GM23338 (cell line): ENCODE data around the gene PRDM8. TPM values are rescaled to one million over a fixed set of nuclear protein-coding genes. Genes with fewer than 3 reads are reported as not detected.
A peak's percentile ranks its signal among the peaks of the same experiment; 100 is the strongest.

Experiments
- ATAC-seq: fragments of 200-7000 bp; cut with Tn5 transposase; 3 replicates; pipeline ENCODE4 v1.9.1; 2020
- DNase-seq: peaks from one replicate; pipeline ENCODE4 v3.0.0-alpha.2; 2015; ENCODE audit warnings: low spot score
- H2AFZ ChIP-seq: fragments of 200-600 bp; sonication (generic); 2 replicates; pipeline ENCODE4 v1.8.0; 2016; ENCODE audit warnings: antibody characterized with exemption, mild to moderate bottlenecking, moderate library complexity
- H3F3A ChIP-seq: fragments of 200-600 bp; sonication (generic); replicated peaks from 2 replicates; pipeline ENCODE4 v1.8.0; 2017; ENCODE audit warnings: antibody characterized with exemption, mixed run types, low read depth
- H3K27ac ChIP-seq: fragments of 200-600 bp; sonication (generic); 2 replicates; pipeline ENCODE4 v1.6.1; 2016; ENCODE audit warnings: low read depth
- H3K27me3 ChIP-seq: fragments of 200-600 bp; sonication (generic); 2 replicates; pipeline ENCODE4 v1.8.0; 2016; ENCODE audit warnings: mild to moderate bottlenecking, mixed run types, moderate library complexity; ENCODE audit not compliant: insufficient read depth
- H3K36me3 ChIP-seq: fragments of 200-600 bp; sonication (generic); 2 replicates; pipeline ENCODE4 v1.8.0; 2016; ENCODE audit warnings: mild to moderate bottlenecking; ENCODE audit not compliant: insufficient read depth
- H3K4me1 ChIP-seq: fragments of 200-600 bp; sonication (generic); 2 replicates; pipeline ENCODE4 v1.8.0; 2016; ENCODE audit warnings: mild to moderate bottlenecking, moderate library complexity; ENCODE audit not compliant: insufficient read depth
- H3K4me2 ChIP-seq: fragments of 200-600 bp; sonication (generic); 2 replicates; pipeline ENCODE4 v1.7.1; 2017; ENCODE audit warnings: mixed run types
- H3K4me3 ChIP-seq: fragments of 200-600 bp; sonication (generic); 2 replicates; pipeline ENCODE4 v1.6.1; 2016; ENCODE audit warnings: mixed run types
- H3K79me2 ChIP-seq: fragments of 200-600 bp; sonication (generic); replicated peaks from 2 replicates; pipeline ENCODE4 v1.8.0; 2017; ENCODE audit warnings: mild to moderate bottlenecking; ENCODE audit not compliant: insufficient read depth
- H3K9me2 ChIP-seq: fragments of 200-600 bp; sonication (generic); 2 replicates; pipeline ENCODE4 v1.8.0; 2017; ENCODE audit not compliant: insufficient read depth
- H4K20me1 ChIP-seq: fragments of 200-600 bp; sonication (generic); replicated peaks from 2 replicates; pipeline ENCODE4 v1.8.0; 2017; ENCODE audit warnings: mild to moderate bottlenecking; ENCODE audit not compliant: insufficient read depth
- H3K27ac Mint-ChIP-seq: 2 replicates; pipeline ENCODE4 v1.8.0; 2020; ENCODE audit warnings: inconsistent platforms, mild to moderate bottlenecking, moderate library complexity, mixed read lengths
- H3K27me3 Mint-ChIP-seq: 3 replicates; pipeline ENCODE4 v1.8.0; 2022; ENCODE audit warnings: low read depth, mild to moderate bottlenecking, moderate library complexity, mixed read lengths, inconsistent platforms; ENCODE audit not compliant: insufficient read depth, poor library complexity
- H3K36me3 Mint-ChIP-seq: 3 replicates; pipeline ENCODE4 v1.8.0; 2021; ENCODE audit warnings: low read depth, mild to moderate bottlenecking, inconsistent platforms, moderate library complexity, mixed read lengths
- H3K4me1 Mint-ChIP-seq: 3 replicates; pipeline ENCODE4 v1.8.0; 2020; ENCODE audit warnings: mild to moderate bottlenecking, inconsistent platforms, mixed read lengths
- H3K4me3 Mint-ChIP-seq: 3 replicates; pipeline ENCODE4 v1.8.0; 2021; ENCODE audit warnings: moderate library complexity, mild to moderate bottlenecking, inconsistent platforms, mixed read lengths
- H3K9me3 Mint-ChIP-seq: 3 replicates; pipeline ENCODE4 v1.8.0; 2020; ENCODE audit warnings: moderate library complexity, mild to moderate bottlenecking, inconsistent platforms, mixed read lengths
- CREB1 ChIP-seq: fragments of 250-450 bp; sonication (Bioruptor Pico); IDR thresholded peaks from 2 replicates; pipeline ENCODE4 v1.5.0; 2020; ENCODE audit warnings: low read depth, mild to moderate bottlenecking, moderate library complexity
- CTCF ChIP-seq, 2 experiments: fragments of 200-600 bp in 1 of 2; sonication (generic) in 1 of 2; conservative IDR thresholded peaks; 2 replicates each; pipeline versions ENCODE4 v1.5.1 to v1.6.1; 2016 to 2017; ENCODE audit warnings: antibody characterized with exemption in 2 of 2, low read depth in 2 of 2, mild to moderate bottlenecking in 2 of 2, moderate library complexity in 1 of 2
- EZH2 ChIP-seq: fragments of 200-600 bp; sonication (generic); IDR thresholded peaks from one replicate; pipeline ENCODE4 v1.8.0; 2017; ENCODE audit warnings: antibody characterized with exemption, mild to moderate bottlenecking, low read depth; ENCODE audit not compliant: unreplicated experiment
- EZH2phosphoT487 ChIP-seq: fragments of 200-600 bp; sonication (generic); IDR thresholded peaks from one replicate; pipeline ENCODE4 v1.8.1; 2018; ENCODE audit warnings: antibody characterized with exemption; ENCODE audit not compliant: unreplicated experiment
- JUNB ChIP-seq: IDR thresholded peaks from one replicate; pipeline ENCODE4 v1.6.1; 2016; ENCODE audit warnings: antibody characterized with exemption; ENCODE audit not compliant: unreplicated experiment
- REST ChIP-seq: IDR thresholded peaks from one replicate; pipeline ENCODE4 v1.6.1; 2018; ENCODE audit warnings: antibody characterized with exemption; ENCODE audit not compliant: unreplicated experiment
- STAT1 ChIP-seq: IDR thresholded peaks from one replicate; pipeline ENCODE4 v1.6.1; 2016; ENCODE audit warnings: antibody characterized with exemption; ENCODE audit not compliant: unreplicated experiment
- ZNF114 ChIP-seq: fragments of 250-450 bp; sonication (Bioruptor Pico); IDR thresholded peaks from 2 replicates; pipeline ENCODE4 v1.5.0; 2020; ENCODE audit warnings: mild to moderate bottlenecking, moderate library complexity
- ZNF462 ChIP-seq: fragments of 250-450 bp; sonication (Bioruptor Pico); IDR thresholded peaks from 2 replicates; pipeline ENCODE4 v1.5.0; 2020; ENCODE audit warnings: mild to moderate bottlenecking, moderate library complexity
- polyA plus RNA-seq: library from polyadenylated mRNA; unstranded; fragments of >200 nt; fragmentation: Nextera tagmentation; extraction: Ambion mirVana; gene quantifications from 2 replicates; pipeline ENCODE4 v1.2.1, GENCODE V29; 2016
- total RNA-seq: library from RNA; depleted of rRNA; stranded (reverse); fragments of >200 nt; shearing (Covaris generic); gene quantifications from 2 replicates; pipeline ENCODE4 v1.2.3, GENCODE V29; 2014

Gene PRDM8
- total and polyA plus RNA-seq, 2 experiments from 2014 or later, result 0.16 TPM; not detected in 1

GRCh38 chr4:80187677-80188076 lies 9.6 kb upstream of the PRDM8 start:
- H3K4me3 Mint-ChIP-seq, result no peak overlapping the region
- no peak overlapping the region for H3K27ac Mint-ChIP-seq
- no peaks in the 10 kb centered on the region for H3K36me3 Mint-ChIP-seq
- no peak overlapping the region for H3K27ac ChIP-seq
- peaks cover 97% of the 10 kb centered on the region for H3K27me3 Mint-ChIP-seq
- peaks cover 20% of the 10 kb centered on the region for H3F3A ChIP-seq
- no peak overlapping the region for H3K4me3 ChIP-seq
- peaks cover 97% of the 10 kb centered on the region for H3K27me3 ChIP-seq
- no peaks in the 10 kb centered on the region for H3K36me3 ChIP-seq
- peak; percentile 26 for TF ChIP-seq EZH2phosphoT487
- TF ChIP-seq STAT1, result no peak
- peak; percentile 72 for TF ChIP-seq EZH2
- TF ChIP-seq ZNF462 (CRISPR knock-in tag), result no peak
- TF ChIP-seq JUNB, result no peak
- peaks cover 48% of the 10 kb centered on the region for H4K20me1 ChIP-seq
- no peak overlapping the region for H3K4me2 ChIP-seq
- peaks cover 39% of the 10 kb centered on the region for H3K4me1 Mint-ChIP-seq
- H3K79me2 ChIP-seq, result no peaks in the 10 kb centered on the region
- H2AFZ ChIP-seq, result no peak overlapping the region
- H3K9me3 Mint-ChIP-seq, result no peaks in the 10 kb centered on the region; the same call in 1 of the 3 replicates
- no peaks in the 10 kb centered on the region for H3K9me2 ChIP-seq
- peaks cover 45% of the 10 kb centered on the region for H3K4me1 ChIP-seq
- ATAC-seq (no peak), DNase-seq (no peak)

GRCh38 chr4:80188457-80188800 lies 8.9 kb upstream of the PRDM8 start:
- no peak for ATAC-seq
- TF ChIP-seq JUNB (no peak), ZNF114 (CRISPR knock-in tag) (no peak), CTCF (conservative IDR thresholded peaks at IDR 0.05; ENCODE audit: low read depth in 2 of 2) (no peak), REST (no peak), CREB1 (CRISPR knock-in tag) (no peak), EZH2phosphoT487 (peak; percentile 89)

More at GRCh38 chr4:80188457-80188800, 8.9 kb upstream of the PRDM8 start:
- H3K27ac ChIP-seq, result no peak overlapping the region
- peak; percentile 5 for DNase-seq
- Mint-ChIP-seq H3K4me3 (no peak overlapping the region), H3K27me3 (peaks cover 97% of the 10 kb centered on the region), H3K36me3 (no peaks in the 10 kb centered on the region), H3K9me3 (no peaks in the 10 kb centered on the region; the same call in 1 of the 3 replicates), H3K27ac (no peak overlapping the region), H3K4me1 (peaks cover 34% of the 10 kb centered on the region)
- peaks cover 97% of the 10 kb centered on the region for H3K27me3 ChIP-seq
- H3K9me2 ChIP-seq, result no peaks in the 10 kb centered on the region
- peaks cover 44% of the 10 kb centered on the region for H3K4me1 ChIP-seq
- no peaks in the 10 kb centered on the region for H3K79me2 ChIP-seq
- no peaks in the 10 kb centered on the region for H3K36me3 ChIP-seq
- H3F3A ChIP-seq, result peaks cover 20% of the 10 kb centered on the region
- no peak overlapping the region for H3K4me2 ChIP-seq
- H3K4me3 ChIP-seq, result no peak overlapping the region
- H4K20me1 ChIP-seq, result peaks cover 52% of the 10 kb centered on the region
- H2AFZ ChIP-seq, result no peak overlapping the region
